Ramos (cell line): ENCODE results near the gene FCHSD2.
"Not testable (repeated sequence)": the region's sequence is repeated elsewhere in the genome, so short reads cannot be mapped to it uniquely, and the experiment has no call there.

ENCODE experiments used
- in situ Hi-C: fragments of 300-500 bp; cut with MboI; formaldehyde crosslinking; loops from one replicate; pipeline ENCODE4 v1.14.3; 2022; ENCODE audit warnings: low sequenced_read_pairs; ENCODE audit not compliant: unreplicated experiment

Gene FCHSD2

GRCh38 chr11:72831521-72832300 is 310.4 kb downstream of the FCHSD2 start:
- in situ Hi-C loops: loop anchor here (5.0 kb wide), 1 partner anchor 346 kb away; no protein-coding TSS in a partner anchor

- in situ Hi-C loops: loop anchor here (5.0 kb wide), 1 partner anchor 347 kb away; no protein-coding TSS in a partner anchor
Measured at GRCh38 chr11:72829884-72830533, 312.1 kb downstream of the FCHSD2 start.

GRCh38 chr11:72829178-72829577 is 312.9 kb downstream of the FCHSD2 start:
- in situ Hi-C loops: no loop called here

GRCh38 chr11:72828692-72829101 is 313.4 kb downstream of the FCHSD2 start:
- in situ Hi-C loops: no loop called here

- in situ Hi-C loops: no loop called here
Measured at GRCh38 chr11:72828081-72828567, 314.0 kb downstream of the FCHSD2 start.

GRCh38 chr11:72827656-72828055 is 314.5 kb downstream of the FCHSD2 start:
- in situ Hi-C loops: not testable (repeated sequence)

GRCh38 chr11:72826942-72827480 is 315.1 kb downstream of the FCHSD2 start:
- in situ Hi-C loops: no loop called here

GRCh38 chr11:72826191-72826941 is 315.8 kb downstream of the FCHSD2 start:
- in situ Hi-C loops: no loop called here

- in situ Hi-C loops: no loop called here
Measured at GRCh38 chr11:72825661-72826060, 316.5 kb downstream of the FCHSD2 start.

GRCh38 chr11:72824811-72825505 is 317.2 kb downstream of the FCHSD2 start:
- in situ Hi-C loops: no loop called here

- in situ Hi-C loops: no loop called here
Measured at GRCh38 chr11:72824020-72824419, 318.1 kb downstream of the FCHSD2 start.

GRCh38 chr11:72823105-72823804 is 318.9 kb downstream of the FCHSD2 start:
- in situ Hi-C loops: no loop called here

- in situ Hi-C loops: no loop called here
Measured at GRCh38 chr11:72821920-72822799, 320.0 kb downstream of the FCHSD2 start.

- in situ Hi-C loops: no loop called here
Measured at GRCh38 chr11:72821221-72821919, 320.7 kb downstream of the FCHSD2 start.

GRCh38 chr11:72820439-72821139 is 321.5 kb downstream of the FCHSD2 start:
- in situ Hi-C loops: no loop called here

- in situ Hi-C loops: no loop called here
Measured at GRCh38 chr11:72818971-72819370, 323.1 kb downstream of the FCHSD2 start.

GRCh38 chr11:72817966-72818365 is 324.2 kb downstream of the FCHSD2 start:
- in situ Hi-C loops: no loop called here
